Measurements from ENCODE around the gene RNF123.

DNA sequence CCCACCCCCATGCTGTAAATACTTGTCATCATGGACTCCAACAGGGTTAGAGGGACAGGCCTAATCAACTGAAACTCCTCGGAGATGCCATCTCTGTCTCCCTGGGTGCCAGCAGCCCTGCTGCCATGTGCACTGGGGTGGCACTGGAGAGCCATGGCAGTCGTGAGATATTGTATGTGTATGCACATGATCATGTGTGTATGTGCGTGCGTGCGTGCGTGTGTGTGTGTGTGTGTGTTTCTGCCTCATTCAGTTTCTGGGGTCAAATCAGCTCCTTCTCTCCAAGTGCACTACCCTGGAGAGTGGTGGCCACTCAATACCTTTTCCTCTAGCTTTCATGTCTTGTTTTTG lies 18.4 kb upstream of the RNF123 start:
- TF ChIP-seq CTCF (conservative IDR thresholded peaks at IDR 0.05) (no peak), EZH2 (IDR thresholded peaks at IDR 0.05; ENCODE audit: low read depth) (no peak)
